ENCODE data around the gene GUCY1A2. TPM values are rescaled to one million over a fixed set of nuclear protein-coding genes. Genes with fewer than 3 reads are reported as not detected.

Gene GUCY1A2, protein sequence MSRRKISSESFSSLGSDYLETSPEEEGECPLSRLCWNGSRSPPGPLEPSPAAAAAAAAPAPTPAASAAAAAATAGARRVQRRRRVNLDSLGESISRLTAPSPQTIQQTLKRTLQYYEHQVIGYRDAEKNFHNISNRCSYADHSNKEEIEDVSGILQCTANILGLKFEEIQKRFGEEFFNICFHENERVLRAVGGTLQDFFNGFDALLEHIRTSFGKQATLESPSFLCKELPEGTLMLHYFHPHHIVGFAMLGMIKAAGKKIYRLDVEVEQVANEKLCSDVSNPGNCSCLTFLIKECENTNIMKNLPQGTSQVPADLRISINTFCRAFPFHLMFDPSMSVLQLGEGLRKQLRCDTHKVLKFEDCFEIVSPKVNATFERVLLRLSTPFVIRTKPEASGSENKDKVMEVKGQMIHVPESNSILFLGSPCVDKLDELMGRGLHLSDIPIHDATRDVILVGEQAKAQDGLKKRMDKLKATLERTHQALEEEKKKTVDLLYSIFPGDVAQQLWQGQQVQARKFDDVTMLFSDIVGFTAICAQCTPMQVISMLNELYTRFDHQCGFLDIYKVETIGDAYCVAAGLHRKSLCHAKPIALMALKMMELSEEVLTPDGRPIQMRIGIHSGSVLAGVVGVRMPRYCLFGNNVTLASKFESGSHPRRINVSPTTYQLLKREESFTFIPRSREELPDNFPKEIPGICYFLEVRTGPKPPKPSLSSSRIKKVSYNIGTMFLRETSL
- total RNA-seq = under 0.01 and 0.13 TPM in 2 replicates

DNA sequence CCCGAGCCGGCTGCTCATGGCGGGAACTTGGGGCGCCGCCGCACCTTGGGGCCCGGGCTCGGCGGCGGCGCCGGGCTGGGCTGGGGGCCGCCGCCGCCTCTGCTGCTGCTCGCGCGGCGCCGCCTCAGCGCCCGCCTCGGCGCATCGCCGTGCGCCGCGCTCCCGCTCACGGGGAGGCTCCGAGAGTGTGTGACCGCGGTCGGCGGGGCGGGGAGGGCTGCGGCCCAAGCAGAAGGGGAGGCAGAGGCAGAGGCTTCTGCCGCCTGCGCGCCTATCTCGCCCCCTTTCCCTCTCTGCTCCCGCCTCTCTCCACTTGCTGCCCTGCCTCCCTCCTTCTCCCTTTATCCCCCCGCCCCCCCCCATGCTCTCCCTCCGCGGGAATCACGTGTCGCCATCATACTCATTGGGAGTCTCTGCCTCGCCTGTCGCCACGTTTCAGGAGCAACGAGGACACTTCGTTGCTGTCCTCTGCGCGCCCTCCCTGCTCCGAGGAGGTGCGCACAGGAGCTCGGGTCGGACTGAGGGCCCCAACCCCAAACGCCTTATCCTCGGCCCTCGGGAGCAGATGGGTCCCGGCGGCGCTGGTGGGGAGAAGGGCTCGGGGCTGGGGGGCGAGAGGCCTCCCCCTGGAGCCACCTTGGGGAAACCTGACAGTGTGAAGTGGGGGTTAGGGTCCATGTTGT, at the start of gene GUCY1A2:
Gene GUCY1A2 (minus strand): TSS at position 258 of the 683 bp plus-strand sequence. CDS start 421 bp downstream, outside the sequence.

All from bladder microvascular endothelial cell (primary cell).